ENCODE data around the gene SRSF3.

SRSF3 gene

GRCh38 chr6:36642913-36643817 lies 49.0 kb downstream of the SRSF3 start:
- Histone ChIP-seq H3K27me3 (no peaks in the 10 kb centered on the region), H3K4me3 (ENCODE audit: low read depth in 1 of 2, low read length in 1 of 2) (no peak overlapping the region), H3K9me3 (no peaks in the 10 kb centered on the region), H3K4me1 (ENCODE audit: control insufficient read depth in 1 of 2, insufficient read depth in 1 of 2, low read depth in 1 of 2, low read length in 1 of 2) (peaks cover 6 to 9% of the 10 kb centered on the region in 2 experiments), H3K27ac (no peak overlapping the region), H3K36me3 (no peaks in the 10 kb centered on the region)
- no peak for TF ChIP-seq CTCF (IDR thresholded peaks at IDR 0.05)

GRCh38 chr6:36643977-36644376 lies 49.8 kb downstream of the SRSF3 start:
- H3K9me3 ChIP-seq: no peaks in the 10 kb centered on the region
- no peaks in the 10 kb centered on the region for H3K36me3 ChIP-seq
- no peak overlapping the region for H3K27ac ChIP-seq
- no peaks in the 10 kb centered on the region for H3K27me3 ChIP-seq
- peaks cover 6 to 9% of the 10 kb centered on the region in 2 experiments for H3K4me1 ChIP-seq (ENCODE audit: control insufficient read depth in 1 of 2, insufficient read depth in 1 of 2, low read depth in 1 of 2, low read length in 1 of 2)
- no peak for TF ChIP-seq CTCF (IDR thresholded peaks at IDR 0.05)
- H3K4me3 ChIP-seq (ENCODE audit: low read depth in 1 of 2, low read length in 1 of 2): no peak overlapping the region

DNA sequence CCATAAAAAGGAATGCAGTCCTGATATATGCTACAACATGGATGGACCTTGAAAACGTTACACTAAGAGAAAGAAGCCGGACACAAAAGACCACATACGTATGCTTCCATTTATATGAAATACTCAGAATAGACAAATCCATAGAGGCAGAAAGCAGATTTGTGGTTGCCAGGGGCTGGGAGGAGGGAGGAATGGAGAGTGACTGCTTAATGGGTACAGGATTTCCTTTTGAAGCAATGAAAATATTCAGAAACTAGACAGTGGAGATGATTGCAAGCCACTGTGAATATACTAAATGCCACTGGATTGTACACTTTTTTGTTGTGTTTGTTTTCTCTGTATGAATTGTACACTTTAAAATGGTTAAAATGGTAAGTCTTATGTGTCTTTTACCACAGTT lies 54.9 kb downstream of the SRSF3 start:
- no peak for TF ChIP-seq CTCF (IDR thresholded peaks at IDR 0.05)
- Histone ChIP-seq H3K9me3 (no peaks in the 10 kb centered on the region), H3K27me3 (no peaks in the 10 kb centered on the region), H3K36me3 (no peaks in the 10 kb centered on the region), H3K27ac (no peak overlapping the region), H3K4me3 (ENCODE audit: low read depth in 1 of 2, low read length in 1 of 2) (no peak overlapping the region), H3K4me1 (ENCODE audit: control insufficient read depth in 1 of 2, insufficient read depth in 1 of 2, low read depth in 1 of 2, low read length in 1 of 2) (peaks cover 11 to 14% of the 10 kb centered on the region in 2 experiments)

GRCh38 chr6:36649701-36650484 lies 55.7 kb downstream of the SRSF3 start:
- TF ChIP-seq CTCF (IDR thresholded peaks at IDR 0.05): no peak
- no peak overlapping the region for H3K27ac ChIP-seq
- no peaks in the 10 kb centered on the region for H3K36me3 ChIP-seq
- peaks cover under 1% of the 10 kb centered on the region for H3K27me3 ChIP-seq
- H3K9me3 ChIP-seq: no peaks in the 10 kb centered on the region
- H3K4me3 ChIP-seq (ENCODE audit: low read depth in 1 of 2, low read length in 1 of 2): no peak overlapping the region
- H3K4me1 ChIP-seq (ENCODE audit: control insufficient read depth in 1 of 2, insufficient read depth in 1 of 2, low read depth in 1 of 2, low read length in 1 of 2): peaks cover 8 to 10% of the 10 kb centered on the region in 2 experiments

GRCh38 chr6:36650848-36651478 lies 56.8 kb downstream of the SRSF3 start:
- H3K36me3 ChIP-seq: no peaks in the 10 kb centered on the region
- peaks cover 5 to 6% of the 10 kb centered on the region in 2 experiments for H3K4me1 ChIP-seq (ENCODE audit: control insufficient read depth in 1 of 2, insufficient read depth in 1 of 2, low read depth in 1 of 2, low read length in 1 of 2)
- no peak for TF ChIP-seq CTCF (IDR thresholded peaks at IDR 0.05)
- no peak overlapping the region for H3K4me3 ChIP-seq (ENCODE audit: low read depth in 1 of 2, low read length in 1 of 2)
- peaks cover 9% of the 10 kb centered on the region for H3K27me3 ChIP-seq
- H3K9me3 ChIP-seq: no peaks in the 10 kb centered on the region
- H3K27ac ChIP-seq: no peak overlapping the region
